Measurements from ENCODE around the gene NUDT19.

- no peak for TF ChIP-seq CTCF (conservative IDR thresholded peaks at IDR 0.05)
- no peak for TF ChIP-seq ZFX (IDR thresholded peaks at IDR 0.05)
Measured at GRCh38 chr19:32671883-32672593, 19.6 kb upstream of the NUDT19 start.
